HG03571 (cell line): ENCODE data around the gene SLC15A5.

Source experiments
- ATAC-seq: cut with Tn5 transposase; IDR thresholded peaks from one replicate; pipeline ENCODE4 v1.9.1; 2021; ENCODE audit not compliant: unreplicated experiment

SLC15A5 gene

GRCh38 chr12:16277585-16277984 lies at the start of gene SLC15A5:
Gene SLC15A5 (minus strand): TSS chr12:16277685. CDS start chr12:16277685, 0 bp downstream.
- ATAC-seq: no peak

GRCh38 chr12:16325426-16325825 lies 47.9 kb upstream of the SLC15A5 start:
- ATAC-seq: no peak

GRCh38 chr12:16324772-16325171 lies 47.3 kb upstream of the SLC15A5 start:
- ATAC-seq: no peak

- no peak for ATAC-seq
Measured at GRCh38 chr12:16324272-16324671, 46.8 kb upstream of the SLC15A5 start.

GRCh38 chr12:16323638-16324037 lies 46.2 kb upstream of the SLC15A5 start:
- ATAC-seq: no peak

- ATAC-seq: no peak
Measured at GRCh38 chr12:16323010-16323409, 45.5 kb upstream of the SLC15A5 start.

GRCh38 chr12:16310934-16311333 lies 33.4 kb upstream of the SLC15A5 start:
- no peak for ATAC-seq

- no peak for ATAC-seq
Measured at GRCh38 chr12:16307856-16308475, 30.5 kb upstream of the SLC15A5 start.

- no peak for ATAC-seq
Measured at GRCh38 chr12:16303939-16304338, 26.5 kb upstream of the SLC15A5 start.

- no peak for ATAC-seq
Measured at GRCh38 chr12:16300736-16301135, 23.3 kb upstream of the SLC15A5 start.

- no peak for ATAC-seq
Measured at GRCh38 chr12:16300122-16300521, 22.6 kb upstream of the SLC15A5 start.

- no peak for ATAC-seq
Measured at GRCh38 chr12:16299403-16299802, 21.9 kb upstream of the SLC15A5 start.

- ATAC-seq: no peak
Measured at GRCh38 chr12:16297521-16297920, 20.0 kb upstream of the SLC15A5 start.

- no peak for ATAC-seq
Measured at GRCh38 chr12:16294376-16294956, 17.0 kb upstream of the SLC15A5 start.

GRCh38 chr12:16291032-16291431 lies 13.5 kb upstream of the SLC15A5 start:
- ATAC-seq: no peak

- ATAC-seq: no peak
Measured at GRCh38 chr12:16285586-16285985, 8.1 kb upstream of the SLC15A5 start.

- no peak for ATAC-seq
Measured at GRCh38 chr12:16282978-16283377, 5.5 kb upstream of the SLC15A5 start.

GRCh38 chr12:16282081-16282480 lies 4.6 kb upstream of the SLC15A5 start:
- no peak for ATAC-seq

GRCh38 chr12:16281157-16281556 lies 3.7 kb upstream of the SLC15A5 start:
- no peak for ATAC-seq

- no peak for ATAC-seq
Measured at GRCh38 chr12:16272222-16272621, 5.3 kb downstream of the SLC15A5 start.

GRCh38 chr12:16271062-16271461 lies 6.4 kb downstream of the SLC15A5 start:
- no peak for ATAC-seq

- ATAC-seq: no peak
Measured at GRCh38 chr12:16269946-16270345, 7.5 kb downstream of the SLC15A5 start.

GRCh38 chr12:16266085-16266484 lies 11.4 kb downstream of the SLC15A5 start:
- ATAC-seq: no peak
